GM18508 (cell line): Measurements from ENCODE around the gene ECE2.

Experiments used
- ATAC-seq: cut with Tn5 transposase; IDR thresholded peaks from one replicate; pipeline ENCODE4 v1.9.1; 2021; ENCODE audit warnings: moderate number of reproducible peaks; ENCODE audit not compliant: insufficient read depth, unreplicated experiment

The ECE2 gene

GRCh38 chr3:184239708-184240107 is 36.1 kb upstream of the ECE2 start:
- no peak for ATAC-seq

DNA sequence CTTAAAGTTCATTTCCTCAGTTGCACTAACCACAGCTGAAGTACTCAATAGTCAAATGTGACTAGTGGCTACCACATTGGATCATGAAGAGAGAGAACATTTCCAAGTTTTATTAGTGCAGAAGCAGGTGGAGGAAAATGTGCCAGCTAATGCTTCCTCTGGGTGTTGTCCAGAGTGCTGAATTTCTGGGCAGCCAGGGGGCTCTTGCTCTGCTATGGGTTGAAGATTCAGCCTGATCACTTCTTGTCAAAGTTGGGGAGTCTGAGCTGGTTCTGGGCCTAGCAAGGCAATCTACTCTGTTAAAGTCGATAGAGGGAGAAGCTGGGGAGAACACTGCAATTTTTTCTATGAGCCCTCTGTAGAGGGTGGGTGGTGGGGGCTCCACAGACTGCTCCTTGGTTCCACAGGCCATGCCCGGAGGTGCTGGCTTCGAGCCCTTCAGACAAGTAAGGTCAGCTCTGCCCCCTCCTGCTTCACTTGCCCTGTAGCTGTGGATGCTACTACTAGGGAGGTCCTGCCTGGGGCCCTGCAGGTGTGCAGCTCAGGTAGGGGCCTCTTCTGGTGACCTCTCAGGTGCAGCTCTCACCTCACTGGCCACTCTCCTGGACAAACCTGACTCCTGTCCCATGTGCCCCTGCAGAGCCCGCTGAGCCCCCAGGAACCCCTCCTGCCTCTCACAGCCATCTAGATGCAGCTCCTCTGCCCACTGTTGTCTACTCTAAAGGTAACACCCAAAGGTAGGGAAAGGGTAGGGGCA is 35.3 kb upstream of the ECE2 start:
- ATAC-seq, result no peak

- no peak for ATAC-seq
Measured at GRCh38 chr3:184241141-184241446, 34.7 kb upstream of the ECE2 start.

DNA sequence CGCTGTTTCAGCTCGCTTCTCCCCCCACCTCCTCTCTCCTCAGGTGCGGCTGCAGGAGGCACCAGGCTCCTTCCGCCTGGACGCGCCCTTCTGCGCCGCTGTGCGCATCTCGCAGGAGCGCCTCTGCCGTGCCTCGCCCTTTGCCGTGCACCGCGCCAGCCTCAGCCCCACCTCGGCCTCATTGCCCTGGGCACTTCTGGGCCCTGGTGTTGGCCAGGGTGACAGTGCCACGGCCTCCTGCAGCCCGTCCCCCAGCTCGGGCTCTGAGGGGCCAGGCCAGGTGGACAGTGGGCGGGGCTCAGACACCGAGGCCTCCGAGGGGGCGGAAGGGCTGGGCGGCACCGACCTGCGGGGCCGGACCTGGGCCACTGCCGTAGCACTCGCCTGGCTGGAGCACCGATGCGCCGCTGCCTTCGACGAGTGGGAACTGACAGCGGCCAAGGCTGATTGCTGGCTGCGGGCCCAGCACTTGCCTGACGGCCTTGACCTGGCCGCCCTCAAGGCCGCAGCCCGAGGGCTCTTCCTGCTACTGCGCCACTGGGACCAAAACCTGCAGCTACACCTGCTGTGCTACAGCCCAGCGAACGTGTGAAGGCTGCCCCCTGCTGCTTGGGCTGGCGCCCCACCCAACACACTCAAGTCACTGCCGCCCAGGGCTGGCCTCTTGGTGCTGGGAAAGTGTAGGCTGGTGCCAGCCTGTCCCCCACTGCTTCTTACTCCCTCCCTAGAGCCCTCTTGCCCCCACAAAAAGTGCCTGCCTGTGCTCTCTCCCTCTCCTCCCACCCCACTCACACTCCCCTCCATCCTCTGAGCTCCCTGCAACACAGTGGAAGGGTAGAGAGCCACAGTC is 34.1 kb upstream of the ECE2 start:
- ATAC-seq, result no peak

- ATAC-seq, result no peak
Measured at GRCh38 chr3:184242297-184242685, 33.5 kb upstream of the ECE2 start.

GRCh38 chr3:184248454-184249411 is 27.1 kb upstream of the ECE2 start, which contains the start of gene ALG3:
Gene ALG3, minus strand, starts transcription at chr3:184248962. Its CDS starts 22 bp downstream, at chr3:184248940.
- no peak for ATAC-seq

DNA sequence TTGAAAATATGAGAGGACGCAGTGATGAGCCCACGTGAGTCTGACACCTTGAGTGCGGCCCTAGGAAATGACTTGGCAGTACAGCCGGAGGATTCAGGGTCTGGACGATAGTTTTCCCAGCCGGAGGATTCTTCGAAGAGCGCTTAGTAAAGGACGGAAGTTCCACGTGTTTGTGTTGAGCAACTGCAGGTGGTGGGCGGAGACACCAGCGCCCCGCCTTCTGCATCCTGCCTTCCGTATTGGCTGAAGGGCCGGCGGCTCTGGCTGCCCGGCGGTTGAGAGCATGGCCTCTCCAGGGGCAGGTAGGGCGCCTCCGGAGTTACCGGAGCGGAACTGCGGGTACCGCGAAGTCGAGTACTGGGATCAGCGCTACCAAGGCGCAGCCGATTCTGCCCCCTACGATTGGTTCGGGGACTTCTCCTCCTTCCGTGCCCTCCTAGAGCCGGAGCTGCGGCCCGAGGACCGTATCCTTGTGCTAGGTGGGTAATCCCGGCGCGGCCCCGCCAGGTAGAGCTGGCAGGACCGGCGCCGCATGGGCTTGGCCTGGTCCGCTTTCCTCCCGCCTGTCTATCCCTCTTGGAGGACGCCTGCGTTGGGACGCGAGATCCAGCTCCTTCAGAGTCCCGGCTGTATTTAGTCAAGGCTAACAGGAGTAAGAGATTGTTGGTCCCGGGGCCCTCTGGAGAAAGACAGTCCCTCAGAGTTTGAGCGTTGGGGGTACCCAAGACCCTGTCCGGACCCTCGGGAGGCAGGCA is 26.2 kb upstream of the ECE2 start, which contains the start of gene EEF1AKMT4:
Gene EEF1AKMT4 (plus strand): TSS at position 261 of the 755 bp plus-strand sequence. CDS start 23 bp downstream, at position 284.
- ATAC-seq, result peak; percentile 80

DNA sequence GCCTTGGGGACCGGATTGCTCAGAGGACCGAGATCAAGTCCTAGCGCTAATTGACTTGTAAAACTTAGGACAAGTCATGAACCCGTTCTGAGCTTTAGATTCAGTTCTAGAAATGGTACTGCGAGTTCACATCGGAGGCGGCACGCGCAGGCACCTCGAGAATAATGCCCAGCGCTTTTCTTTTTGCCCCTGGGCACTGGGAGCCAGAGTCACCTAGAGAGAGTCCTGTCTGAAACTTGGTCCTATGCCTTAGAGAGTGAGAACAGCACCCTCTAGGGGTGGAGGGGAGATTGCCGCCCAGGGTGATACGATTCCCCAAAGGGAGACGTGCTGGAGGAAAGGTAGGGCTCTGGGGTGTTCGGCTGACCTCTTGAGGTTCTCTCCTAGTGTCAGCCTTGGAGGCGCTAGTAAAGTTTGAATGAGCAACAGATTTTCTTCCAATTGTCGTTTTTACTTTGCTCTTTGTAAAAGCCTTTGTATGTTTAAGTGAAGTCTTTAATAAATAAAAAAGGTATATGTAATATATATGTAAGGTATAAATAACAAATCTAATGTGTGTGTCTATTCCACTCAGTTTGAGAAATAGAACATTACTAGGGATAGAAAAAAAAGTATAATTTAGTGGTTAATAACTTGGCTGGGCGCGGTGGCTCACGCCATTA is 25.5 kb upstream of the ECE2 start:
- no peak for ATAC-seq

DNA sequence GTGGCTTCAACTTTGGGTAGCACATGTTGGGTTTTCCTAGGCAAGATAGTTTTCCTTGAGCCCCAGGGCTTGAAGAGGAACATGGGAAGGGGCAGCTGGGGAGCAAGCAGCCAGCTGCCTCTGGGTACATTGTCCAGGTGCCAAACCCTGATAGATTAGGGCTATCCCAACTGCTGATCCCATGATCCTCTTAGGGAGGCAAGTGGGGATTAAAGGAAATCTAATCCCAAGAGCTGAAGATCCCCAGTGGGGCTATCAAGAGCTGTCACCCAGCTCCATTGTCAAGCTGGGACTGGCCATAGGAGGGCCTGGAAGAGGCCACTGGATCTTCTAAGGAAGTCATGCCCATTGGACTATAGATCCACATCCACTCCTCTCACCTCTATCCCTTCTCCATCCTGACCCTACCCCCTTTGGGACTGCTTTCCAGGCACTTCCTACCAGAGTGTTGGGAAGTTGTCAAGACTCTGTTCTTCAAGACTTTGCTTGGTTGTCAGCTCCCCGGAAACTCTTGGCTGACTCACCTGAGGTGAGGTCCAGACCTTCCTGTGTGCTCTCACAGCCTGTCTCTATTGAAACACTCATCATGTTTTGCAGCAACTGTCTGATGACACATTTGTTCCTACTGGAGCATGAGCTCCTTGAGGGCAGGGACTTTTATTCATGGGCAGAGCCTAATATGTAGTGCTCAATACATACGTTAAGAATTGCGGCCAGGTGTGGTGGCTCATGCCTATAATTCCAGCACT is 20.4 kb upstream of the ECE2 start:
- ATAC-seq, result no peak

GRCh38 chr3:184257083-184257915 is 18.5 kb upstream of the ECE2 start:
- ATAC-seq, result no peak

DNA sequence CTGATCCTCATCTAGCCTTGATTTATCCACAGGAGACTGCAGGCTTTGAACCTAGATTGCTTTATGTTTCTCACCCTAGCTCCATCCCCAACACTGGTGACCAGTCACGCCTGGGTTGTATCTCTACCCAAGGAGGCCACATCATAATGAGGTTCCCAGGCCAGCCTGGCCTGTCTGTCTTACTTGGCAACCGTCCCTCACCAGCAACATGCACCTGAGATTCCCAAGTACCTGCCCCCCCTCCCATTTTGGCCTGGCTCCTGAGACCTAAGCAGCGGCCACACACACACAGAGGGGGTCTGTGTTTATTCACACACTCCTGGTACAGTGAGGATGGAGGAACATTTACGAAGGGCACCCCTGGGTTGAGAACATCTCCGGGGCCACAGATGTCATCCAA is 16.9 kb upstream of the ECE2 start:
- no peak for ATAC-seq

DNA sequence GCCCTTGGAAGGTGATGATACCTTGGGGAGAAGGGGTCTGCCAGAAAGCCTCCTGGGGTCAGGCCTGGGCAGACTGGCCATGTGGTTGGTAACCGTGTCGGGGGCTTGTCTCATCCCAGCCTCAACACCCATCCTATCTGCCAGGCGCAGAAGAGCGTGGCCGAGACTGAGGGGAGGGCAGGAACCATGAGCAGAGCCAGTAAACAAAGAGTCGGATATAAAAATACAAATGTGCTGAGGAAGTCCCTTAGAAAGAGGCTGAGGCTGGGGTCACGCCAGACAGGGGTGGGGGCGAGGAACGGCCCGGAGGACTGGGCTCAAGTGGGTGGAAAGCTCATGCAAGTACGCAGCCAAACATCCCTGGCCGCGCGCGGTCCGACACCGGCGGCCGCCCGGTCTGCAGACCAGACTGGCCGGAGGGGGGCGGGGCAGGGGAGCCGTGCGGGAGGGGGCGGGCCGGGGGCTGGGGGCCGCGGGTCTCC is 16.4 kb upstream of the ECE2 start:
- no peak for ATAC-seq

- no peak for ATAC-seq
Measured at GRCh38 chr3:184259878-184260723, 15.7 kb upstream of the ECE2 start.

DNA sequence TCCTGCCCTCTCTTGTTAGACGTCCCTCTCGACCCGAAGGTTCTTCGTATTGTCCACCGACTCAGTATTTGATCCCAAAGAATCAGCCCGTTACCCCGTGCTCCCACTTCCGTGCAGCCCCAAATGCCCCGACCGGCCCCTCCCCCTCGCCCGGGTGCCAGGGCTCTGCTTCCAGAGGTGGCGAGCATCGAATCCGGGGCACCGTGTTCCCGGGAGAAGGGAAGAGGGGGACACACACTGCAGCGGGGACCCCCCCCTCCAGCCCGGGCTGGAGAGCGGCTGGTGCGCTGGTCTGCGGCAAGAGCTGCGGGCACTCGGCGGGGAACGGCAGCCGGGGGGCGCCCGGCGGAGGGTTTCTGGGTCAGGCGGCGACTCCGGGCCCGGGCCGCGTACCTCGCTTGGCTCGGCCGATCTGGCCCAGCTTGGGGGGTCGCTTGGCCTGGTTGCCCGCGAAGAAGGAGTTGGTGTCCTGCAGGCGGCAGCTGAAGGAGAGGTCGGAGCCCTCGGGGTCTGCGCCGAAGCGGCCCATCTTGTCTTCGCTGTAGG is 15.0 kb upstream of the ECE2 start:
- no peak for ATAC-seq

DNA sequence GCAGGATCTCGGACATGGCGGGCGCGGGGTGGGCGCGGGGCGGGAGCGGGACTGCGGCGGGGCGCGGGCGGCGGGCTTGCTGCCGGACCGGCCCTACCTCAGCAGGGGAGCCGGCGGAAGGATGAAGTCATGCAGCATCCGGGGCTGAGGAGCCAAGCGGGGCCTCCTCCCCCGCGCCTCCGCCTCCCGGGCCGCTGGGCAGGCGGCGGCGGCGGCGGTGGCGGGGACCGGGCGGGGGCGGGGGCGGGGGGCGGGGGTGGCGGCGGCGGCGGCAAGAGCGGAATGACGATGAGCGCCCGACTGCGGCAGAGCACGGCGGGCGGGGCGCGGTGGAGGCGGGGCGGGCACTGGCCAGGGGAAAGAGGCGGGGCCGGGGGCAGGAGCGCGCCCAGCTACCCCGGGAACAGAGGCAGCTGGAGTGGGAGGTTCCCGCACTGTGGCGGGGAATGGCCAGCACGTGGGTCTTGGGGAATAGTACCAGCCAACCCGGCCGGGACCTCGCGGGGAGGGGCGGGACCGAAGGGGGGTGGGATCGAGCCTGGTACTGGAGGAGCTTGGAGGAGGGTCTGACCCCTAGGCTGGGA is 14.5 kb upstream of the ECE2 start, which contains the start of gene CAMK2N2:
Gene CAMK2N2 (minus strand): TSS at position 284 of the 584 bp plus-strand sequence. CDS start 268 bp downstream, at position 16.
- ATAC-seq, result no peak
